GM15510 (cell line): ENCODE results near the gene TAF6.

Source experiments
- POLR2A ChIP-seq: IDR thresholded peaks from 3 replicates; pipeline ENCODE4 v1.6.1; 2011; ENCODE audit warnings: borderline replicate concordance; ENCODE audit not compliant: insufficient read length; ENCODE audit errors: extremely low read depth

The TAF6 gene

DNA sequence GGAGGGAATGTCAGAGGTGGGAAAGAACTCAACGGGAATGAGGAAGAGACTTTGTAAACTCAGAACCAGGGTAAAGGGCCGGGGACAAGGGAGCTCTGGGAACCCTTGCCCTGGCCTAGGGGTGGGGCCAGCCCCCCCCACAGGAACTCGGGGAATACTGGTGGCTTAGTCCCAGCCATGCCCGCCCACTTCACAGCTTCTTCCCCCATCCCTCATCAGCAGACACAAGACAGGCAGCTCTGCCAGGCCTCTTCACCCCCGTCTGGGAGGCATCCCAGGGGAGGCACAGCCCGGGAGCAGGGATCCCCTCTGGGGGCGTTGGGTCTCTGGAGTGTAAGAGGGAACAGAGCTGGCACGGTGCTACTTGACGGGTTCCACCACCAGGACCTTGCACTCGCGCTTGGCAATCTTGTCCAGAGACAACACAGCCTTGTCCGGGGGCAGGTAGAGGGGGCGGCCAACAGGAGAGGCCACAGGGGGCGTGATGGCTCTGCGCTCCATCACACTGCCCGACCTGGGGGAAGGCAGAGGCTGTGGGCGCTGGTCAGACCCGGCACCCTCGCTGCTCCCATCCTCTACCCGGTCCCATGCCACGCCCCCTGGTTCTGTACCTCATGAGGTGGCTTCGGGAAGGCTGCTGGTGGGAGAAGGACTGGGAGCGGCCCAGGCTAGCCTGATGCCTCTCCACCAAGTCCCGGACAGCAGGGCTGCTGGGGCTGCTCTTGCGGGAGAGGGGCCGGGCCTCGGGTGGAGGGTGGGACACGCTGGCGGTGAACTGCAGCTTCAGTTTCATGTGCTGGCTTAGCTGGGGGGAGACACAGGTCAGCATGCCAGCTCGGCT is 35.7 kb upstream of the TAF6 start:
- peak; percentile 11 for TF ChIP-seq POLR2A

DNA sequence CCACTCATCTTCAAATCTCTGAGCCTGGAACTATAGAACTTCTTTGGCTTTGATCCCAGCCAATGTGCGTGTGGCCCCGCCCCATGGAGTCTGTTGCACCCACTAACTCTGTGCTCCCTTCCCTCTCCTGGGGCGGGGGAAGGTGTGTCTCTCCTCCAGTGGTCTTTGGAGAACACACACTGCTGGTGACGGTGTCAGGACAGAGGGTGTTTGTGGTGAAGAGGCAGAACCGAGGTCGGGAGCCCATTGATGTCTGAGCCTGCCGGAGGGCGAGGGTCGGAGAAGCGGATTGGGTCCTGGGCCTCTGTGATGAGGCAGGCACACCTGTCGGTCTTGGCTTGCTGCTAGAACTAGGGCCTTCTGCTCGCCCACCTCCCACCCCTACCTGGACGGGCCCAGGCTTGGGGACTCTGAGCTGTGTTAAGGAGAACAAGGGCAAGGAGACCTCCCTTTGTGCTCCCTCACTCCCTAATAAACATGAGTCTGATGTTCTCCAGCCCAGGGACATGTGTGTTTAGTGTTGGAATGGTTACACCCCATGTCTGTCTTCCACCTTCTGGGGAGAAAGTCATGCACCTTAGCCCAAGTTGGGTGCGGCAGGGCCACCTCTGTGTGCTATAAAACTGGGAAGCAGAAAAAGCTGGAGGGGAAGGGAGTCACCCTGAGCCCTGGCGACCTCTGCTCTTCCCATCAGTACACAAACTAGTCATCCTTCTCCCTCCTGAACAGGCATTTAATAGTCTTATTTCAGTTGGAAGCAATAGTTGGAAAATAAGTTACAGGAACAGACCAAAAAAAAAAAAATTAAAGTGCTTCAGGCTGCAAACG is 34.8 kb upstream of the TAF6 start:
- TF ChIP-seq POLR2A: no peak

DNA sequence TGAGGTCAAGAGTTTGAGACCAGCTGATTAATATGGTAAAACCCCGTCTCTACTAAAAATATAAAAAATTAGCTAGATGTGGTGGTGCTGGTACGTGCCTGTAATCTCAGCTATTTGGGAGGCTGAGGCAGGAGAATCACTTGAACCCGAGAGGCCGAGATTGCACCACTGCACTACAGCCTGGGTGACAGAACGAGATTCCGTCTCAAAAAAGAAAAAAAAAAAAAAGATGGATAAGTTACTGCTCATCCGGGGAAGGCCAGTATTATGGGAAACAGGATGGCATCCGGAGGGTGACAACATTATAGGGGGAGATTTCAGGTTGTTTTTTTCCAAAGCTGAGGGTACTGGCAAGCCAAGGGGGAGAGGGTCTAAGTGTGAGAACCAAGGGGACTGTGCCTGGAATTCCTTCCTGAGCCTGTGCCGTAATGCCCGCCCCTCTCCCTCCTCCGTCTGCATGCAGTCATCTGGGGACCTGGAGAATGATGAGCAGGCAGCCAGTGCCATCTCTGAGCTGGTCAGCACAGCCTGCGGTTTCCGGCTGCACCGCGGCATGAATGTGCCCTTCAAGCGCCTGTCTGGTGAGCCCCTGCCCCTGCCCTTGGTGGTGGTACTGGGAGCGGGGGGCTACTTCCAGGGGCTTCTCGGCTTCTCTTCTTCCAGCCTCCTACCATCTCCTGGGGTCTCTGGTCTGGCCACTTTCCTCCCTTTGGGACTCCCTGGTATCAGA is 33.9 kb upstream of the TAF6 start:
- no peak for TF ChIP-seq POLR2A

DNA sequence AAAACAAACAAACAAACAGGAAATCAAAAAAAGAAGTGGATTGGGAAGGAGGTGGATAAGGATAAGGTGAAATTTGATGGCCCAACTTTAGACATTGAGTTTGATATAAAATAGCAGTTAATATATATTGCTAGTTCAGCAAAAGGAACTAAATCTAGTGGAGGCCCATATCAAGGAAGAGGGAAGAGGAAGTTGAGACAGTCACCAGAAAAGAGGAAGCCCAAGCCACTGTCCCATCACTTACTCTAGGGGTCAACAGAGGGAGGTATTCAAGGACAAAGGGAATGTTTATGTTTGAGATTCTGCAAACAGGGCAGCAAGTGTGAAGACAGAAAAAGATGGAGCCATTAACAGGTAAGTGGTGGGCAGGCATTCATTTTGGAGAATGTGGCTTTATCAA is 33.2 kb upstream of the TAF6 start:
- no peak for TF ChIP-seq POLR2A

DNA sequence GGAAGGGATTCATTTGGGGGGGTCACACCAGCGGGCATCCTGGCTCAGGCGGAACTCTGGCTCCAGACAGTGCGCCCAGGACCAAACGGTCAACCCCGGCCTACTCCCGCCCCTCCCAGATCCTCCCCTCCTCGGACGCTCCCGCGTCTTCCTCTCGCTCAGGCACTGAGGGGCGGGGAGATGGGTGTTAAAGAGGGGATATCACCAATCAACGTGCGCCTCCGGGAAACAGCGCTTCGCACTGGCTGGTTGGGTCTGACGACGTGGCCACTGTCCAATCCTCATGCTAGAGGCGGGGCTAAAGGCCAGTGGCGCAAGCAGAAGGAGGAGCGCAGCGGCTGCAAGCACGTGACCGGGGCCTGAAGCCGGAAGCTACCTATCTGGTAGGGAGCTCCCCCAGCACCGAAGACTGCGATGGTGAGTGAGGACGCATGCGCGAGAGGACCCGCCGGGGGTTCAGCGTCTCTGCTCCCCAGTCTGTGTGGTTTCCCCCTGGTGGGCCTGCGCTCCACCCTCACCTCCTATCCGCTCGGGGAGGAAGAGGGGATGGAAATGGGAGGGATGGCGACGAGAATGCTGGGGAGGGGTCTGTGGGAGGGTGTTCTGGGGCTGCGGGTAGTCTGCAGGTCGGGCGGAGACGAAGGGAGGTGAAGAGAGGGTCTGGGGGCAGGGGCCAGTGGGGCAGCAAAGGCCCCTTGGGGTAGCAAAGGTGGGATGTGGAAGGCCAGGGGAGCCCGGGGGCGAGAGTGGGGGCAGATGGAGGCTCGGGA is 29.6 kb upstream of the TAF6 start, which contains the start of gene LAMTOR4:
TSS of gene LAMTOR4 (plus strand) at position 360 of the 770 bp plus-strand sequence. CDS start at position 415, 55 bp downstream.
- TF ChIP-seq POLR2A: peak; percentile 87

DNA sequence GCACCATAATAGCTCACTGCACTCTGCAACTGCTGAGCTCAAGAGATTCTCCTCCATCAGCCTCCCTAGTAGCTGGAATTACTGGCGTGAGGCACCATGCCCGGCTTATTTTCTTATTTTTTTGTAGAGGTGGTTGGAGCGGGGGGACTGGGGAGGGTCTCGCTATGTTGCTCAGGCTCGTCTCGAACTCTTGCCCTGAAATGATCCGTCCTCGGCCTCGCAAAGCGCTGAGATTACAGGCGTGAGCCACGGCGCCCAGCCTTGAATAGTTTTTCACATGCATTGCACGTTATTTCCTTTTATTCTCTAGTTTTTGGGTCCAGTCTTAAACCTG is 29.0 kb upstream of the TAF6 start:
- TF ChIP-seq POLR2A: no peak

DNA sequence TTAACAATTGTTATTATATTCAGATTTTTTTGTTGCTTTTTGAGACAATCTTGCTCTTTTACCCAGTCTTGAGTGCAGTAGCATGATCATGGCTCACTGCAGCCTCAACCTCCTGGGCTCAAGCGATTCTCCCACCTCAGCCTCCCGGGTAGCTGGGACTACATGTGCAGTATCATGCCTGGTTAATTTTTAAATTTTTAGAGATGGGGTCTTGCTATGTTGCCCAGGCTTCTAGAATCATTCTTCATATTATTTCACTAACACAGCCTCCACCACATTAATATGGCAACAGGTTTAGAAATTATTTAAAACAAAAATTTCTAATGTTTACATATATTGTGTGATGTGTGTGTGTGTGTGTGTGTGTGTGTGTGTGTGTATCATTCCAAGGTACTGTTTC is 28.1 kb upstream of the TAF6 start:
- no peak for TF ChIP-seq POLR2A

DNA sequence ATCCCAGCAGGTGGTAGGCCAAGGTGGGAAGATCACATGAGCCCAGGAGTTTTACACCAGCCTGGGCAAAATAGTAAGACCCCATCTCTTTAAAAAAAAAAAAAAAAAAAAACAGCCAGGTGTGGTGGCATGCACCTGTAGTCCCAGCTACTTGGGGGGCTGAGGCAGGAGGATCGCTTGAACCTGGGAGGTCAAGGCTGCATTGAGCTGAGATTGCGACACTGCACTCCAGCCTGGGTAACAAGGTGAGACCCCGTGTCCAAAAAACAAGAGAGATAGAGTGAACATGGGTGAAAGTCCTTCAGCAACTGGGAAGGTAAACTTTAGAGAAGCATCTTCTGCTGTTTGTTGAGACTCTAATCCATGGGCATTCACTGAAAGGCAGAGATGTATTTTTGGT is 23.3 kb upstream of the TAF6 start:
- TF ChIP-seq POLR2A: no peak

DNA sequence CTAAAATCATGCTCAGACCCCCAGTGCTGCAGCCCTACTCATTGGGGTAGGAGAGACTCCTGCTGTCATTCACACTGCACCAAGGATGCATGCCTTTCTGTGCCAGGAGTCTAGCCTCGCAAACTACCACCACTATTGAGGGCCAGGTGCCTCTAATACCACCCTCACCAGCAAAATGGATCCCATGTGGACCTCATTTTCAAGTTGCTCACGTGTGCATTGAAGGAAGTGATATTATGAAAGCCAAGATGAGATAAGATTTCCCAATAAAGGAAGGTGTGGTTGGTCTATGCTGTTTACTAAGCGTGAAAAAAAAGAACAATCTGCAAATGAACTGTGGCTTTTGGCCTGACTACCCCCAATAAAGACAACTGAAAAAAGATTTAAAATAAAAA is 22.4 kb upstream of the TAF6 start:
- no peak for TF ChIP-seq POLR2A

DNA sequence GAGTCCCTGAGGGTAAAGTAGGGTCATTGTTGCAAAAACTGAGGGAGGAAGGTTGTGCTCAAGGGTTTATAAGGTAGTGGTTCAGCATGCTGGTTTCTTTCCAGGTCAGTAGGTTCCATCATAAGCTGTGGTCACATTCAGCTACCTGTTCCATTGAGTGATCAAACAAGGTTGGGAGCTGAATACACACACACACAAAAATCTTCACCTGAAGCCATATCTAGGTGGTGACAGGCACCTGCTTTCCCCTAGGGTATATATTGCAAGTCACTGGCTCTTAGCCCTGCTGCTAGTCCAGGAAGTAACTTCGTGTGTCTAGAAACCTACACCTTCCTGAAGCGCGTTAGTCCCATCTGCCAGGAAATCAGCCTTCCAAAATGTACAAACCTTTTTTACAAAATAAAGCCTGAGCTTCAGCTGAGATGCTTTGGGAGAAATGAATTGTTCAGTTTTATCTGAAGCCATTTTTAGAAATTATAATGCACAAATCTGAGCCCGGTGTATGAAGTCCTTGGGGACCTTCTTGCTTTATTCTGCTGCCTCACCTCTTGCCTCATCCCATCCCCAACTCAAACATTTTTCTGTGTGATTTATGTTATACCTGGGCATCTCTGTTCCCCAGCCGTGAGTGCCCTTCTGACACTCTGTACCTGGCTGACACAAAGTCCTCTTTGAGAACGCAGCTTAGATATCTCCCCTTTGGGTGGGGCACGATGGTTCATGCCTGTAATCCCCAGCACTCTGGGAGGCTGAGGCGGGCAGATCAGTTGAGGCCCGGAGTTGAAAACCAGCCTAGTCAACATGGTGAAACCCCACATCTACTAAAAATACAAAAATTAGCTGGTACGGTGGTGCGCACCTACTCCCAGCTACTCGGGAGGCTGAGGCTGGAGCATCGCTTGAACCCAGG is 18.9 kb upstream of the TAF6 start:
- no peak for TF ChIP-seq POLR2A

DNA sequence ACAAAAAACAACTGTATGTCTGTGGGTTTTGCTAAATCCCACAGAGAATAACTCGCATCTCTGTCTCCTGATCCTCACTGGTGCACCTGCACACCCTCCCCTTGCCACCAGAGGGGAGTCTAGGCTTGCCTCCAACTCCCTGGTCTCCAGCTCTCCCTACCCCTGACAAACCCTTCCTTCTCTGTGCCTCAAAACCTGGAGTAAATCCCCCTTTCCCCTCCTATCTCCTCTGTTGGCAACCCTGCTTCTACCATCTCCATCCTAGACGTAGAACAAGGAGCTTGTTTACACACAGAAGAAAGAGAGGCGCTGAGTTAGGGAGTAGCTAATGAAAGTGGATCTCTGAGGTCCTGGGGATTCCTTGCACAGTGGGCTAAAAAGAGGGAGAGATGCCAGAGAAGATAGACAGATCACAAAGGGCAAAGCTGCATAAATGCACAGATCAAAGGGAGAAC is 13.6 kb upstream of the TAF6 start:
- TF ChIP-seq POLR2A: no peak

DNA sequence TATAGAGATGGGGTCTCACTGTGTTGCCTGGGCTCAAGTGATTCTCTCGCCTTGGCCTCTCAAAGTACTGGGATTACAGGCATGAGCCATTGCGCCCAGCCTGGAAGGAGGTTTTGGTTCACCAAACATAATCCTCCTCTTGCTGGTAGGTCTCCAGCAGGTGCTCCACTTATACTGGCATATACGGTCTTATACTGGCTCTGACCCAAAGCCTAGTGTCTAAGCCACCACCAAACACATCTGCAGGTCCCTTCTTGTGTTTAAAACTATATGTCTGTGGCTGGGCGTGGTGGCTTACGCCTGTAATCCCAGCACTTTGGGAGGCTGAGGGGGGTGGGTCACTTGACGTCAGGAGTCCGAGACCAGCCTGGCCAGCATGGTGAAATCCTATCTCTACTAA is 13.0 kb upstream of the TAF6 start:
- TF ChIP-seq POLR2A: no peak
